WERI-Rb-1 (cell line): ENCODE results near the gene BOK.

ENCODE experiments used
- DNase-seq: peaks from one replicate; pipeline ENCODE4 v3.0.0-alpha.2; 2020
- H3K27ac ChIP-seq: fragments of 250-450 bp; sonication (Bioruptor Pico); 2 replicates; pipeline ENCODE4 v1.5.1; 2020; ENCODE audit warnings: mild to moderate bottlenecking, moderate library complexity
- H3K27me3 ChIP-seq: fragments of 250-450 bp; sonication (Bioruptor Pico); 2 replicates; pipeline ENCODE4 v1.5.1; 2021; ENCODE audit warnings: mild to moderate bottlenecking, low read depth, moderate library complexity; ENCODE audit not compliant: insufficient read depth, severe bottlenecking
- H3K36me3 ChIP-seq: fragments of 250-450 bp; sonication (Bioruptor Pico); 2 replicates; pipeline ENCODE4 v1.5.1; 2020; ENCODE audit warnings: mild to moderate bottlenecking, moderate library complexity
- H3K4me3 ChIP-seq: 2 replicates; pipeline ENCODE4 v1.5.1; 2011; ENCODE audit warnings: low read depth, mild to moderate bottlenecking, control low read depth, low read length
- H3K9me3 ChIP-seq: fragments of 250-450 bp; sonication (Bioruptor Pico); 2 replicates; pipeline ENCODE4 v1.5.1; 2021; ENCODE audit warnings: mild to moderate bottlenecking, moderate library complexity; ENCODE audit not compliant: severe bottlenecking
- CTCF ChIP-seq: IDR thresholded peaks from 2 replicates; pipeline ENCODE4 v1.5.1; 2011; ENCODE audit warnings: low read depth, mild to moderate bottlenecking, control low read depth, inconsistent platforms, low read length

BOK gene

DNA sequence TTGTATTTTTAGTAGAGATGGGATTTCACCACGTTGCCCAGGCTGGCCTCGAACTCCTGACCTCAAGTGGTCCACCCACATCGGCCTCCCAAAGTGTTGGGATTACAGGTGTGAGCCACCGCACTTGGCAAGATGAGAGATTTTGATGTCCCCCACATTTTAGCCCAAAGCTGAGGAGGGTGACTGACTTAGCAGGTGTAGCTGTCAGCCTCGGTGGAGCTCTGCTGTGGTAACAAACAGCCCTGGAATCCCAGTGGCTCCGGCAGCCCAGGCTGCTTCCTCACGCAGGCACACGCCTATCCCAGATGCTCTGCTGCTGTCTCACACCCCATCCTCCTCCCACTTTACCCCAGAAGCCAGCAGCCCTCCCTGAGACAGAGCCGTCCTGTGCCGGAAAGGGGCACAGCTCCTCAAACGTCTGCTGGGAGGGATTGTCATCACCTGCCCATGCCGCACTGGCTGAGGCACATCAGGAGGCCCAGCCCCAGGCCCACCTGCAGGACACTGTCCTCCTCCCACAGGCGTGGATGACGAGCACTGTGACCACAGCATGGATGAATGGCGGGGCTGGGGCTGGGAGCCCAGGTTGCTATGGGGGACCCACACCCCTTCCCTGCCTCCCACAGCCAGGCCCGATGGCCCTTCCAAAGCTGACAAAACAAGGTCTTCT lies 10.6 kb upstream of the BOK start:
- no peaks in the 10 kb centered on the region for H3K27me3 ChIP-seq
- H3K9me3 ChIP-seq = no peaks in the 10 kb centered on the region
- no peak overlapping the region for H3K4me3 ChIP-seq
- no peak for DNase-seq
- TF ChIP-seq CTCF = no peak
- H3K27ac ChIP-seq = no peak overlapping the region
- H3K36me3 ChIP-seq = no peaks in the 10 kb centered on the region

DNA sequence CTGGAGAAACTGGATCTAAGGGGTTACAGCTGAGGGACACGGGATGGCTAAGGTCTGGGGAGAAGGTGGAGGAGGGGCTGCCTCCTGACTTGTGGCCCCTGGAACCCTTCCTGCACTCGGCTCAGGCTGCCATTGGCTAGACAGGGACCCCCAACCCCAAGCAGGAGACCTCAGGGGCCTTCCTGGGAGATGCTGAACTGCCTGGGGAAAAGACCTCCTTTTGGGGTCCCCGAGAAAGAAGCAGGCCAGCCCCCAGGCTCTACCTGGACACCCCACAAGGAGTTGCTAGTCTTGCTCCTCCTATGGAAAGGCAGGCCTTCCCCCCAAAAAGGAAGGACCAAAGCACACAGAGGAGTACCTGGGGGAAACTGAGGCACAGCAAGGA lies 10.1 kb upstream of the BOK start:
- H3K9me3 ChIP-seq = no peaks in the 10 kb centered on the region
- H3K36me3 ChIP-seq = no peaks in the 10 kb centered on the region
- no peak overlapping the region for H3K27ac ChIP-seq
- DNase-seq = no peak
- H3K4me3 ChIP-seq = no peak overlapping the region
- no peak for TF ChIP-seq CTCF
- no peaks in the 10 kb centered on the region for H3K27me3 ChIP-seq

DNA sequence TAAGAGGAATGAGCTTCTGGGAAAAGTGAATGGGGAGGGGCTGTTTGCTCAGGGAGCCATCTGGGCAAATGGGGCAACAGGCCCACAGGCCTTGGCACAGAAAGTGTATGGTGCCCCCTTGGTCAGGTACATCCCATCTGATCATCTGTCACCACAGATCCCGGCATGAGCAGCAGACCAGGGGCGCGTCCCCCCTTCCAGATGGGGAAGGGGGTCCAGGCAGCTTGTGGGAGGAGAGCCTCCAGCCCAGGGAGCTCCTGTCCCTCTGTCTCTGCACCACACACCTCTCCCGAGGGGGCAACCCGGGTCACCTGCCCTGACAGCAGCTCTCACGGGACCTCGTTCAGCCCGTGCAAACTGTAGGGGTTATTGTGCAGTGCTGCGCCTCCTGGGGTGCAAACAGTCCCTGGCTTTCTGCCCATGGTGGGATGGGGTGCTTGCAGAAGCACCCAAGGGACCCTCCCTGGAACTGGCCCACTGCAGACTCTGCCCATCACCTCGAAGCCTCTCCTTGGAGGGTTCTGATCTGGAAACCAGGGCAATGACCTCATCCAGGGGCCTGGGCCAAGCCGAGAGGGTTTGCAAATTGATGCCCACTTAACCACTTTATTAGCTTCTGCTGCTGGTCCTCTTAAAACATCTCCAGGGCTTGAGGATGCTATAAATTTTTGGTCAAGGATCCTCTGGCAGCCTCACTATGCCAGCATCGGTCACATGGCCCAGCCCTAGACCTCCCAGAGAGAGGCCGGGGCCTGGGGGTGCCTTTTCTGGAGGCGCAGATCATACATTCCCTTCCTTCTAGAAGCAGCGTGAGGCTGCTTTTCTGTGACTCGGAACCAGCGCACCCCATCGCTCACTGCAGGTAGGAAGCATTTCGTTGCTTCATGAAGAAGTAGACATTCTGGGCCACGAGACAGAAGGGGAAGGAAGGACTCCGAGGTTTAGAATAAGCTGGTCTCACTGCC lies 7.6 kb upstream of the BOK start:
- TF ChIP-seq CTCF = no peak
- Histone ChIP-seq H3K27ac (no peak overlapping the region), H3K36me3 (no peaks in the 10 kb centered on the region), H3K27me3 (no peaks in the 10 kb centered on the region), H3K4me3 (no peak overlapping the region), H3K9me3 (peaks cover under 1% of the 10 kb centered on the region)
- DNase-seq = no peak

- TF ChIP-seq CTCF = no peak
- Histone ChIP-seq H3K9me3 (peaks cover 5% of the 10 kb centered on the region), H3K36me3 (no peaks in the 10 kb centered on the region), H3K27ac (no peak overlapping the region), H3K4me3 (no peak overlapping the region), H3K27me3 (no peaks in the 10 kb centered on the region)
- DNase-seq = no peak
These were observed 6.9 kb upstream of the BOK start for GRCh38 chr2:241551599-241551997.

- H3K36me3 ChIP-seq = no peaks in the 10 kb centered on the region
- H3K4me3 ChIP-seq = no peak overlapping the region
- peaks cover 6% of the 10 kb centered on the region for H3K9me3 ChIP-seq
- H3K27ac ChIP-seq = no peak overlapping the region
- H3K27me3 ChIP-seq = no peaks in the 10 kb centered on the region
- no peak for TF ChIP-seq CTCF
- DNase-seq = no peak
These were observed 6.4 kb upstream of the BOK start for GRCh38 chr2:241551998-241552737.
